ENCODE results near the gene PEAK1. TPM values are rescaled to one million over a fixed set of nuclear protein-coding genes. Genes with fewer than 3 reads are reported as not detected.
A peak's percentile ranks its signal among the peaks of the same experiment; 100 is the strongest.

Gene PEAK1
- total and polyA plus RNA-seq, 10 of the 15 experiments (the other 5 are each of a cell fraction or from before 2014, with no cell fraction given), result 0.62 to 24.2 (median 11.2) TPM

- TF ChIP-seq MLLT1 (IDR thresholded peaks at IDR 0.05) (peak; percentile 42; the same call in 1 of the 2 replicates), EP300 (IDR thresholded peaks at IDR 0.05; ENCODE audit: borderline replicate concordance in 1 of 2, control insufficient read depth in 1 of 2, low read depth in 2 of 2, low read length in 2 of 2) (peak; percentile 76 to 88; a peak in 3 of 4 replicates), IRF4 (IDR thresholded peaks at IDR 0.05; ENCODE audit: low read depth, low read length) (peak; percentile 89)
These were observed 232.0 kb downstream of the PEAK1 start (continued) for GRCh38 chr15:77187751-77188464.

GRCh38 chr15:77186594-77187011 lies 233.3 kb downstream of the PEAK1 start:
- Histone ChIP-seq H3K4me1 (ENCODE audit: control insufficient read depth, insufficient read depth, low read length) (peaks cover 61% of the 10 kb centered on the region), H3K27me3 (replicated peaks in 1 of 2; ENCODE audit: control insufficient read depth in 2 of 2, insufficient read depth in 2 of 2, low read length in 1 of 2) (no peaks in the 10 kb centered on the region), H3K4me2 (ENCODE audit: control insufficient read depth, insufficient read depth) (peak overlapping the region; percentile 30; the same call in 1 of the 2 replicates), H3K79me2 (ENCODE audit: control insufficient read depth, insufficient read depth, low read length) (no peaks in the 10 kb centered on the region), H3K27ac (ENCODE audit: control insufficient read depth, insufficient read depth) (peak overlapping the region; percentile 59), H4K20me1 (ENCODE audit: control insufficient read depth, insufficient read depth) (no peaks in the 10 kb centered on the region), H3K36me3 (ENCODE audit: control insufficient read depth in 2 of 2, insufficient read depth in 2 of 2, low read length in 1 of 2) (no peaks in the 10 kb centered on the region), H3K9me3 (replicated peaks; ENCODE audit: control insufficient read depth, insufficient read depth, low read length) (no peaks in the 10 kb centered on the region), H2AFZ (ENCODE audit: control insufficient read depth, low read depth, low read length) (peak overlapping the region; percentile 16), H3K9ac (ENCODE audit: control insufficient read depth, insufficient read depth, low read length) (0 out of 2 replicates have a peak overlapping the region, but pooled peaks have one; percentile 28), H3K4me3 (no peak overlapping the region)
- RAD21 ChIA-PET (ENCODE audit: unreplicated experiment), result interaction anchor here (0.6 to 15.0 kb wide), 38 partner anchors 7 to 656 kb away, joined by 3 to 286 read pairs (median 6); partner anchors contain the start of gene HMG20A
- WGBS (ENCODE audit: insufficient coverage, insufficient replicate concordance, low lambda C conversion rate, missing lambda C conversion rate), result 42% methylated on average over 3 of the region's 3 CpGs
- peak; percentile 32 for ATAC-seq
- in situ Hi-C loops (cut with MboI), result loop anchor here (5.0 kb wide), 2 partner anchors 311 to 356 kb away; no protein-coding TSS in a partner anchor
- POLR2A ChIA-PET, result interaction anchor here (0.6 to 3.0 kb wide), 10 partner anchors 66 to 357 kb away, joined by 3 to 16 read pairs (median 6); no protein-coding TSS in a partner anchor
- peak; percentile 39 for DNase-seq (ENCODE audit: low read depth, low spot score)
- no TSS peak for BruUV-seq (replicated peaks)
- FAIRE-seq, result no peak
- SMC1A ChIA-PET (ENCODE audit: uncharacterized antibody, unreplicated experiment), result interaction anchor here (0.6 to 15.7 kb wide), 58 partner anchors 7 to 354 kb away, joined by 3 to 365 read pairs (median 5); partner anchors contain the start of genes HMG20A and PEAK1
- intact Hi-C loops (cut with micrococcal nuclease; ENCODE audit: unreplicated experiment), result loop anchor here (1.0 to 10.0 kb wide), 6 partner anchors 68 to 446 kb away; partner anchors contain the start of gene LINGO1
- CTCF ChIA-PET, result interaction anchor here (0.7 to 18.9 kb wide), 59 partner anchors 8 to 695 kb away, joined by 3 to 455 read pairs (median 4); partner anchors contain the start of gene HMG20A
- TF ChIP-seq RAD21 (IDR thresholded peaks at IDR 0.05; ENCODE audit: insufficient read depth, low read depth, low read length), result peak; percentile 95
- TF ChIP-seq MLLT1 (IDR thresholded peaks at IDR 0.05), result 0 out of 2 replicates have a peak, but pooled peaks have one; percentile 45
- 0 out of 2 replicates have a peak, but pooled peaks have one; percentile 12 for TF ChIP-seq RELB (IDR thresholded peaks at IDR 0.05; ENCODE audit: low read depth)
- TF ChIP-seq CTCF (IDR thresholded peaks at IDR 0.05 in 2 of 3, conservative IDR thresholded peaks at IDR 0.05 in 1 of 3; ENCODE audit: control insufficient read depth in 2 of 3, extremely low read depth in 1 of 3, insufficient read depth in 1 of 3, low read depth in 3 of 3, low read length in 3 of 3), result peak; percentile 64 to 73 (median 67)
- TF ChIP-seq SIN3A (IDR thresholded peaks at IDR 0.05; ENCODE audit: low read depth, low read length), result no peak
- peak; percentile 77 for TF ChIP-seq SMC3 (IDR thresholded peaks at IDR 0.05; ENCODE audit: borderline replicate concordance, low read length)
- TF ChIP-seq ATF7 (IDR thresholded peaks at IDR 0.05; ENCODE audit: low read depth), result no peak
- 0 out of 2 replicates have a peak, but pooled peaks have one; percentile 18 for TF ChIP-seq RAD51 (IDR thresholded peaks at IDR 0.05)
- TF ChIP-seq YY1 (IDR thresholded peaks at IDR 0.05; ENCODE audit: low read depth, low read length), result 0 out of 2 replicates have a peak, but pooled peaks have one; percentile 43
- TF ChIP-seq RUNX3 (IDR thresholded peaks at IDR 0.05; ENCODE audit: low read length), result peak; percentile 86
- TF ChIP-seq CBFB (IDR thresholded peaks at IDR 0.05; ENCODE audit: low read depth), result peak; percentile 67

All from GM12878 (cell line).